ENCODE data around the gene ETF1.

DNA sequence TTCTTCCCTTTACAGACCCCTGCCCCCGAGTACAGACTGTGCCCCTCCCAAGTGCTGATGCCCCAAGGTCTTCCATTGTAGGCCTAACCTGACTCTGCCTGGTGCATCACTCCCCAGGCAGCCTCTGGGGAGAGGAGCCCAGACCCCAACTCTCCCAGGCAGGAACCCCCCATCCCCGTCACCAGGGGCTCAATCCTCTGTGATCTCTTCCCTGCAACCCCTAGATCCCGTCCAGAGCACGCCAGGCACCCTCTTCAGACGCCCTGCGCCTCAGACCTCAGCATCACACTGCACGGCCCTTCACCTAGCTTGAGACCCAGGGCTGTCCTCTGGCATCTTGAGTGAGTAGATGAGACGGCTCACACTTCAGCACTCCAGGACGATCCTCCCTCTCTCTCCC, 84.2 kb downstream of the ETF1 start:
- no peak for TF ChIP-seq POLR2A (IDR thresholded peaks at IDR 0.05)
- TF ChIP-seq, protein P1, sequence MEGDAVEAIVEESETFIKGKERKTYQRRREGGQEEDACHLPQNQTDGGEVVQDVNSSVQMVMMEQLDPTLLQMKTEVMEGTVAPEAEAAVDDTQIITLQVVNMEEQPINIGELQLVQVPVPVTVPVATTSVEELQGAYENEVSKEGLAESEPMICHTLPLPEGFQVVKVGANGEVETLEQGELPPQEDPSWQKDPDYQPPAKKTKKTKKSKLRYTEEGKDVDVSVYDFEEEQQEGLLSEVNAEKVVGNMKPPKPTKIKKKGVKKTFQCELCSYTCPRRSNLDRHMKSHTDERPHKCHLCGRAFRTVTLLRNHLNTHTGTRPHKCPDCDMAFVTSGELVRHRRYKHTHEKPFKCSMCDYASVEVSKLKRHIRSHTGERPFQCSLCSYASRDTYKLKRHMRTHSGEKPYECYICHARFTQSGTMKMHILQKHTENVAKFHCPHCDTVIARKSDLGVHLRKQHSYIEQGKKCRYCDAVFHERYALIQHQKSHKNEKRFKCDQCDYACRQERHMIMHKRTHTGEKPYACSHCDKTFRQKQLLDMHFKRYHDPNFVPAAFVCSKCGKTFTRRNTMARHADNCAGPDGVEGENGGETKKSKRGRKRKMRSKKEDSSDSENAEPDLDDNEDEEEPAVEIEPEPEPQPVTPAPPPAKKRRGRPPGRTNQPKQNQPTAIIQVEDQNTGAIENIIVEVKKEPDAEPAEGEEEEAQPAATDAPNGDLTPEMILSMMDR (IDR thresholded peaks at IDR 0.05): no peak
